GM18505 (cell line): ENCODE data around the gene TEDC1.

Source experiments
- ATAC-seq: cut with Tn5 transposase; IDR thresholded peaks from one replicate; pipeline ENCODE4 v1.9.1; 2021; ENCODE audit not compliant: unreplicated experiment
- POLR2A ChIP-seq: IDR thresholded peaks from 4 replicates; pipeline ENCODE4 v1.6.1; 2011; ENCODE audit warnings: borderline replicate concordance; ENCODE audit not compliant: insufficient read depth, insufficient read length; ENCODE audit errors: extremely low read depth

Gene TEDC1

DNA sequence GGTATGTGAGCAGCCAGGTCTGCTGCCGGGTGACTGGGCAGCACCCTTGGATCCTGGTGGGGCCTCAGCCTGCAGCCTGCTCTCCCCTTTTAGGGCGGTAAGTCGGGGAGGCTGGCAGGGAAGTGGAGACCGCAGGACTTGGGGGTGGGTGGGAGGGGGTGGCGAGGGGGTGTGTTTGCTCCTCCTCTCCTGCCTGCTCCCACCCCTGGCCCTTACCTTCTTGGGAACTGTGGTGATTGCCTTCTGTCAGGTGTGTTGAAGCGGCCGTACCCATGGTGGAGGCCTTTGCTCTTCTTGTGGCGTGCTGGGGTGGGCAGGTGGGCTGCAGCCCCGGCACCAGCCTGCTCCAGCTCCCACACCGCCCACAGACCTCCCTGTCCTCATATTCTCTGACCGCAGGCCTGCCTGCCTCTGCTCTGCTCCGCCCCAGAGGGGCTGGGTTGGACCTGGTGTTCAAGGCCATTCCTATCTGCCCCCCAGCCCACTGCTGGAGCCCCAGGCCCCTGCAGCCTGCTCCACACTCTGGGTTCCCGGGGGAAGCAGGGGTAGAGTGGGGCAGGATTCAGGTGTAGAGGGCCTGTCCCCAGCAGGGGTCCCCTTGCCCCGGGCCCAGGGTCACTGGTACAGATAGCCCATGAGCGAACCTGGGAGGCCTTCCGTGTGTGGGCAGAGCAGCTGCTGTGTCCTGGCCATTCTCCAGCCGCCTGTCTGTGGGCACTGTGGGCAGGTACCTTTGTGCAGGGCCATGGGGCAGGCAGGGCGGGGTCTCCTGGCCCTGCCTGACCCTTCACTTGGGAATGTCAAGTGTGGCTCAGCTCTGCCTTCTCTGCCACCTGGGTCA lies 5.2 kb downstream of the TEDC1 start:
- TF ChIP-seq POLR2A: no peak
- no peak for ATAC-seq

DNA sequence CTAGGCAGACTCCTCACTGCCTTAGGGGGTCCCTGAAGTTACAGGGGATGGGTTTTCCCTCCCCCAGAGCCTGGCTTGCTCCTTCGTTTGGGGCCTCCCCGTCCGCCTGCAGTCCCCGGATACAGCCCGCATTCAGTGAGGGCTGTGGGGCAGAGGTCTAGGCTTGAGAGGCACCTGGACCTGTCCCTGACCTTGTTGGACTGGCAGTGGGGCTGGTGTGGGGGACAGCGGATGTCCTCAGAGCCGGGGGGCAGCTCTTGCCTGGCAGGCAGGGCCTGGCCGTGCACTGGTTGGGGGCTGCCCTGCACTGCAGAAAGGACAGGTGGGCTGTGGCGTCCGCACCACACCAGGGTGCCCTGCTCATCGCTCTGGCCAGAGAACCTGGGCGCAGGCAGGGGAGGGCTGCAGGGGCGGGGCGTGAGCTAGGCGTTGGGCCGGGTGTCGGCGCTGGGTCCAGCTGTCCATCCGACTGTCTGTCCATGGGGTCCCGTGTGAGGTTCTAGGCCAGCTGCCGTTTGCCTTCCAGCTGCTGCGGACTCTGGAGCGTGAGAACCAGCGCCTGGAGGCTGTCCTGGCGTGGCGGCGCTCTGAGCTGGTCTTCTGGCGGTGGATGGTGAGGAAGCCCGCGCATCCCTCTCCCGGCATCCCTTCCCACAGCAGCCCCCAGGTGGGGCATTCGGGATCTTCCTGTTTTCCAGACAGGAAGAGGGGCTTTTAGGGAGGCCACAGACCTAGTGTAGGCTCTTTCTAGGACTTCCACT lies 6.0 kb downstream of the TEDC1 start:
- no peak for ATAC-seq

DNA sequence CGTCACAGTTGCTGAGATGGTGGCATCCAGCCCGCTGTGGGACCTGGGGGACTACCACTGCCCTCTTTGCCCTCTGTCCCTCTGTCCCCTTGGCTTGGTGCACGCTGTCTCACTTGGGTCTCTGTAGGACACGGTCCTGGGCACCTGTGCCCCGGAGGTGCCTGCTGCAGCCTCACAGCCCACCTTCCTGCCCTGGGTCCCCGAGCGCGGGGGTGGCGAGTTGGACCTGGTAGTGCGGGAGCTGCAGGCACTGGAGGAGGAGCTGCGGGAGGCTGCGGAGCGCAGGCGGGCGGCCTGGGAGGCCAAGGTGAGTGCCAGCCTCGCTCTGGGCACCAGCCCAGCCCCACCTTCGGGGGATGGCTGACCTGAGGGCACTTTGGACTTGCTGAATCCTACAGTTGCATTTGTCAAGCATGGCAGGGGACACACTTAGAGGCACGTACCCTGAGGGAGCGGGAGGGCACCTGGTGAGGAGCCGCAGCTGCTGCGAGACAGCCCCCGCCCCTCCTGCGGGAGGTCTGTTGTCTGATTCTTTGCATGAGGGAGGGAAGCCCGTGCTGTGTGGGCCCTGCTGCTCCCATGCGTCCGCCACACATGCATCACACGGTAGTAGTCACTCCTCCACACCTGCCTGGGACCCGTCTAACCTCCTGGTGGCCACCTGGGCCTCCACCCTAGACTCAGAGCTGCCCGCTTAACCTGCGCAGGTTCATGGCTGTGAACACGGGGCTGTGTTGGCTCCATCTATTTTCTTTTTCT lies 6.8 kb downstream of the TEDC1 start:
- TF ChIP-seq POLR2A: no peak
- no peak for ATAC-seq

More for the DNA sequence above, 6.0 kb downstream of the TEDC1 start:
- no peak for TF ChIP-seq POLR2A

DNA sequence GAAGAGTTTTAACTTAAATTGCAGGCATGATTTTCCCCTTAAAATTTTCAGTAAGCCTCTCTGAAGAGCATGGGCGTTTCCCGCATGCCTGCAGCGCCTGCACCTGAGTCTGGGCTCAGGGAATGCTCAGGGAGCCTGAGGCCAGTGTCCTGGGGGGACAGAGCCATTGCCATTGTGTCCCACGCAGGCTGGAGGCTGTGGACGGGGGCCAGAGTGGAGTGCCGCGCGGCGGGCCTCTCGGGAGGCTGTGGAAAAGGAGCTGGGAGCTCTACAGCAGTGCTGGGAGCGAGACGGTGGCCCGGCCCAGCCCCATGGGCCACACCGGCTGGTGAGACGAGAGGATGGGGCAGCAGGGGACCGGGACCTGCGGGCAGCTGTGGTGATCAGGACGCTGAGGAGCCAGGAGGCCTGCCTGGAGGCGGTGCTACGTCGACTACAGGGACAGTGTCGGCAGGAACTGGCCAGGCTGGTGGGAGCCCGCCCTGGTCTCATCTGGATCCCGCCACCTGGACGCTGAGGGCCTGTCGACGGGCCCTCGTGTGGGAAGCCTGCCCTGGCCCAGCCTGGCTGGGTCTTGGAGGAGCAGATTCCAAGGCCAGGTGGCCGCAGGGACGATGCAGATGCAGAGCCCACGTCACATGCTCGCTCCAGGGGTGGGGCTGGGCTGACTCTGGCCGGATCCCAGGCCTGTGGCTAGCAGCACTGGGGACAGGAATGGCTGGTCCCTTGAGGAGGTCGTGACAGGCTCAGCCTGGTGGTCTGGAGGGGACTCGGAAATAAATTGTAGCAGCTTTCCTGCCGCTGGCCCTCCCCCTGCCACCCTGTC lies 7.6 kb downstream of the TEDC1 start:
- no peak for ATAC-seq
- no peak for TF ChIP-seq POLR2A

DNA sequence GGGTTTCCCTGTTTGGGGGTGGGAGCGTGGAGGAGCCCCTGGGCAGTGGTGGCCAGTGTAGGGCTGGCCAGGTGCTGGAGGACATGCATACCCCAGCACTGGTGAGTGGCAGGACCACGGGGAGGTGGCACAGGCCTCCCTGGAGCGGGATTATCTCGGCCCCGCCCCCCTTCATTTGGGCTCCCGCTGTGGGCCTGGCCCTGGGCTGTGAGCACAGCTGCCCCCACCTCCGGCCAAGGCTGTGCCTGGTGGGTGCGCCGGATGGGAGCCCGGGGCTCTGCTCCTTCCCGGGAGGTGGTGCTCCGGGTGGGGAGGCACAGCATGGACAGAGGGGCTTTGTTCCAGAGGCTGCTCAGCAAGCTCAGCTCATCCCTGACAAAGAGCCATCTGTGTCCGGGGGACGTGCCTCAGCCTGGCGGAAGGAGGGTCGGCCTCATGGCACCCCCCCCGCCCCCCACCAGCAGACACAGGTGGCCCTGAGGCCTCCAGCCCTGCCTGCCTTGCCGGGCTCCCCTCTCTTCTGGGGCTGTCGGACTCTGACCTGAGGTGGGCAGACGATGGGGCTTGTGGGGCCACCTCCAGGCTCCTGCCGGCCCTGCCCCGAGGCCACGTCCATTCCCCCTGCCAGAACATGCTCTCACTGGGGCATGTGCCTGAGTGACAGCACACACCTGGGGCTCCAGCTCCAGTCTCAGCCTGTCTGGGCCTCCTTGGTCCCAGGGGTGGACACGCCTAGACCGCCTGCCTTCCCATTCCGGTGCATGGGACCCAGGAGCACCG lies 8.4 kb downstream of the TEDC1 start:
- no peak for TF ChIP-seq POLR2A
- no peak for ATAC-seq

DNA sequence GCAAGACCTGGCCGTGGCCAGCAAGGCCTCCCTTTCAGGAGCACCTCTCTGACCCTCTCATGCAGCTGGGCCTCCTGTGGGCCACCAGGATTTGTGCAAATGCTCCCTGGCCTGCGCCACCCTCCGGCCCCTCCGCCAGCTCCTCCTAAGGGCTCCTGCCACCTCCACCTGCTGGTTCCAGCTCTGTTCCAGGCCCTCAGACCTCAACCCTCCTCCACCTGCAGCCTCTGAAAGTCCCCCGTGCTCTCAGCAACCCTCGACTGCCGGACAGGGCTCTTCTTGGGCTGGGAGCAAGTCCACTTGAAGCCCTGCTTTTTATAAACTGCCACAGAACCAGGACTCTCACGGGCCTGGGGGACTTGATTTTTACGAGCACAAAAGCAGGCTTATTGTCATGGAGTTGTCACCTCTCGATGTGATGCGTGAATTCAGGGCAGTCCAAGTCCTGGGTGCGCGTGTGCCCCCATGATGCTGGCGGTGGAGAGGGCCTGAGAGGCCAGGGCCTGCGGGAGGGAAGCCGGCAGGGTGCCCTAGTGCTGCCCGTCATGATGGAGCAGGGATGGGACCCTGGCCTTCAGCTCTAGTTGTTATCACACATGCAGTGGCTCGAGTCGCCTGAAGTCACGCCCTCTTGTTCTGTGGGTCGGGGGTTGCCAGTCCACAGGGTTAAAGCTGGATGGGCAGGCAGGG lies 9.1 kb downstream of the TEDC1 start:
- TF ChIP-seq POLR2A: no peak
- ATAC-seq: no peak

DNA sequence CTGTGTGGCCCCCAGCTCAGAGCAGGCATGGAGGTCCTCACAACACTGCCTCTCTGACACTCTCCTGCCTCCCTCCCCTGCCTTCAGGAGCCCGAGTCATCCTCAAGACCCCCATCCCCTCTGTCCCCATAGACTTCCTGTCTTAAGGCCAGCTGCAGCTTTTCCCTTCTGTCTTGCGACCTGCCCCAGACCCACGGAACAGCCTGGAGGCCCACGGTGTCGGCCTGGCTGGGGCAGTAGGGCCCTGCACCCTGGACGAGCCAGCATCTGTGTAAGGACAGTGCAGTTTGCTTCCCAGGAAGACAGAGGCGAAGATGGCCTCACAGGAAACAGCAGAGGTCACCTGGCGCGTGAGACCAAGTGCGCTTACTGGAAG lies 9.7 kb downstream of the TEDC1 start:
- TF ChIP-seq POLR2A: no peak
- ATAC-seq: no peak

DNA sequence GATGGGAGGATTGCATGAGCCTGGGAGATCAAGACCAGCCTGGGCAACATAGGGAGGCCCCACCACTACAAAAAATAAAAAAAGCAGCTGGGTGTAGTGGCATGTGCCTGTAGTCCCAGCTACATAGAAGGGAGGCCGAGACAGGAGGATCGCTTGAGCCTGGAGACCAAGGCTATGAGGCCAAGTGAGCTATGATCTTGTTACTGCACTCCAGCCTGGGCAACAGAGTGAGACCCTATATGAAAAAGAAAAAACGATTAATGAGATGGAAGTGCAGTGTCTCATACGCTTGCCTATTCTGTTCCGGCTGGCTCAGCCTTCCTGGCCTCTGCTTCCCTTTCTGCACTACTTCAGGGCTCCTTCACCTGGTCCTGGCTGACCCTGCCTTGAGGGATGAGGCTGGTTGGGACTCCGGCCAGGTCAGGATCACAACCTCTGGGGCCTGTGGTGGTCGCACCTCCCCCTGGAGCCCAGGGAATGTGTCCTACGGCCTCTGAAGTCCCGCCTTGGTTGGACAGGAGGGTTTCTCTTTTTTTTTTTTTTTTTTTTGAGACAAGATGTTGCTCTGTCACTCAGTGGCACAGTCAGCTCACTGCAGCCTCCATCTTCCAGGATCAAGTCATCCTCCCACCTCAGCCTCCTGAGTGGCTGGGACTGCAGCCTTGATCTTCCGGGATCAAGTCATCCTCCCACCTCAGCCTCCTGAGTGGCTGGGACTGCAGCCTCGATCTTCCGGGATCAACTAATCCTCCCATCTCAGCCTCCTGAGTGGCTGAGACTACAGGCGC lies 10.7 kb downstream of the TEDC1 start:
- no peak for TF ChIP-seq POLR2A
- ATAC-seq: no peak

DNA sequence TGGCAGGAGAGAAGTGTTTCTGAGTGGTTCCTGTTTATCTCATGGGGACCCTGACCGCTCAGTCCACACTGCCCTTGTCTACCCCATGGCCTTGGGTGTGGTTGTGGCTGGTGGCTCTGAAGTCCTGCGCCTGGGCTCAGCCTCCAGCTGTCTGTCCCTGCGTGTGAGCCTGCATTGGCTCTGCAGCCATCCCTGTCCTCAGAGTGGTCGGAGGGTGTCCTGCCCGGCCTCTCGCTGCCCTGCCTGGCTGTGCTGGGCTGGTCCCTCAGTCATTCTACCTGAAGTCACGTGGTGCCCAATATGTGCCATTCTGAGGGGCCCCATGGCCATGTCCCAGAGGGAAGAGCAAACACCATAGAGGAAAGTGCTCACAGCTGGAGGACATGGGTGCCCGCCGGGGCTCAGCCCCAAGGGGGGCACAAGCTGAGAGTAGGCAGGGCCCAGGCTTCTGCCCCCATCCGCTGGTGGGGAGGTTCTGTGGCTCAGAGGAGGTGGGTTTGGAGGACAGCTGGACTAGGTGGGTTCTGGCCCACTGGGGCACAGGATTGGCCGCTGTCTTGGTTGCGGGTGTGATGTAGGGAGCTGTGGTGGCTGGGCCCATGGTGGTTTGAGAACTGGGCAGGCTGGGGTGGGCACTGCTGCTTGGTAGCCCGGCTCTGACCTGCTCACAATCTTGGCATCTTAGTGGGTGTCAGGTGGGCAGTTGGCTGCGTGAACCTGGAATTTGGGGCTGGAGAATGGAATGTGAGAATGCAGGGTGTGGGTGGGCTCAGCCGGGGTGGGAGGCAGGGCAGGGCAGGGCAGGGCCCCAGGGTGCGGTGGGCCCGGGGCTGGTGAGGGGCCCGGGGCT lies 11.6 kb downstream of the TEDC1 start:
- no peak for ATAC-seq

DNA sequence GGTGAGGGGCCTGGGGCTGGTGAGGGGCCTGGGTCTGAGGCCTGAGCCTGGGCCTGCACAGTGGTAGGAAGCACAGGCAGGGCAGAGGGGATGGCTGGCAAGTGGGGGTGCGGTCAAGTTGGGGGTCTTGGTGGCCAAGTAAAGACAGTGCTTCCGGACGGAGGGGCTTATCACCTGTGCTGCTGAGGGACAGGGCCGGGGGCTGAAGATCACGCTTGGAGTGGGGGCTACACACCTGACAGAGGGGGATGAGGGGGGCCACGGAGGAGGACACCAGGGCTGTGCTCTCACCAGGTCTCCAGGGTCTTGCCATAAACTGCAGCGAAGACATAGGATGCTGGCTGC lies 12.2 kb downstream of the TEDC1 start:
- TF ChIP-seq POLR2A: no peak
- ATAC-seq: no peak

More for the DNA sequence above, 11.6 kb downstream of the TEDC1 start:
- no peak for TF ChIP-seq POLR2A
